ENCODE data around the gene ZBTB3.
"Not testable (repeated sequence)": the region's sequence is repeated elsewhere in the genome, so short reads cannot be mapped to it uniquely, and the experiment has no call there.

Gene ZBTB3

DNA sequence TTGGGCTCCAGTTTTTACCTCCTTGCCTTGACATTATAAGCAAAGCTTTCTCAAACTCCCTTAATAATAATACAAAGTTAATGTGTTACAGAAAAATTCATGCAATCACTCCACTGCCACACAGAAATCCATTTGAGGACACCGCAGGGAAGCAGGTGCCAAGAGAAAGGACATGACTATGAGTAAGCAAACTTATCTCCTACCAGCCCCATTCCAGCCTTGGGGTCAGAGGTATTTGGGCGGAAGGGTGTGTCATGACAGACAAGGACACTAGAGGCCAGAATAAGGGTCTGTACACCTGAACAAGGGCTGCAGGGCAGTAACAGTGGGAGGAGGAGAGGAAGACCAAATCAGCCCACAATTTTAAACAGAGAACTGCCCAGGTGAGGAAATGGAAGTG is 40.6 kb downstream of the ZBTB3 start:
- DNase-seq, result no peak

DNA sequence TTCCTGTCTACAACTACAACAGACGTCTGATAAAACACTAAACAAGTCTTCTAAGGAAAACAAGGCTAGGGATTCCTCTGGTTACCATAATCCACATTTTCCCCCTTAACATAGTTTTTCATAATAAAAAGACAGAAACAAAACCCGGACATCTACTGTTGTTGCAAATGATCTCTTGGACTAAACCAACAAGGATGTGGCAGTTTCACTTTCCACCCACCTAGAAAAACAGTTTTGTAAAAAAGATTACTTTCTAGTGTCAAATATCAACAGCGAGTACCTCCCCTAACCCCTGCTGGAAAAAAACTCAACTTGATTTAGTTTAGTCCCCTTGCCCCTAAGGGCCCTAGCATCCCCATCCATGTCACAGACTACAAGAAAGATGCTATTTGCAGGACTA is 41.1 kb downstream of the ZBTB3 start:
- peak in 1 of 2 experiments; percentile 21 for DNase-seq

DNA sequence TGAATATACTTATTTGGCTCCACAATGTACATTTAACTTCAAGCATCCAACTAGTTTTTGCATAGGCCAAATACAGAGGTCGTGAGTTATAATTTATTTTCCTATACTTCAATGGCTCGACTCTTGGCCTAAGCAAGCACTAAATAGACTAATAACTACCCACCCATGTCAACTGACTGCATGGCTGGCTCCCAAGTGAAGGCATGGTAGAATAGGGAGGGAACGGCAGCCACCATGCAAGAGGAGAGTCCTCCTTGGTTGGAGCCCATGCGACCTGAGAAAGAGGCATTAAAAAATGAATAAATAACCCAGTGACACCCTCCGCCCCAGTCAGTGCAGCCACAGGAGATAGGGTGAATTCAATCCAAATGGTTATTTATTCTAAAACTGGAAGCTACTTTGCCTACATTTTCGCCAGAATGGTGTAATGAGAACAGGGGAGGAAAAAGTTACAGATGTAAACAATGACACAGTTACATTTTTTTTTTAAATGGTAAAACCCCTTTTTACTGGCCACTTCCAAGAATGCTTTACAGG is 41.6 kb downstream of the ZBTB3 start:
- no peak for DNase-seq

DNA sequence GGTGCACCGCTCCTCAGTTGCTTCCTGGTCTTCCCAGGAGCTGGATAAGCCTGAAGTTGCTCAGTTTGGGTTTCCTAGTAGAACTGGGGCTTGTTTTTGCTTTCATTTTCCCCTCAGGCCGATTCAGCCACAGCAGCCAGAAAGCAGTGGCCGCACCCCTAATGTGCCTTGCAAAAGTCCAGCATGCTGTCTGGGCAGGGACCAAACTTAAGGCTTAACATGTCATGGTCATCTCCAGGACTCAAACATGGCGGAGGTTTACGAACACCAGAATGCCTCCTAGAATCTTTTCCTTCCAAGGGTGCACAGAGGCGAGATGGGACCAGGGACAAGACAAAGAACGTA is 44.0 kb downstream of the ZBTB3 start:
- no peak for DNase-seq

DNA sequence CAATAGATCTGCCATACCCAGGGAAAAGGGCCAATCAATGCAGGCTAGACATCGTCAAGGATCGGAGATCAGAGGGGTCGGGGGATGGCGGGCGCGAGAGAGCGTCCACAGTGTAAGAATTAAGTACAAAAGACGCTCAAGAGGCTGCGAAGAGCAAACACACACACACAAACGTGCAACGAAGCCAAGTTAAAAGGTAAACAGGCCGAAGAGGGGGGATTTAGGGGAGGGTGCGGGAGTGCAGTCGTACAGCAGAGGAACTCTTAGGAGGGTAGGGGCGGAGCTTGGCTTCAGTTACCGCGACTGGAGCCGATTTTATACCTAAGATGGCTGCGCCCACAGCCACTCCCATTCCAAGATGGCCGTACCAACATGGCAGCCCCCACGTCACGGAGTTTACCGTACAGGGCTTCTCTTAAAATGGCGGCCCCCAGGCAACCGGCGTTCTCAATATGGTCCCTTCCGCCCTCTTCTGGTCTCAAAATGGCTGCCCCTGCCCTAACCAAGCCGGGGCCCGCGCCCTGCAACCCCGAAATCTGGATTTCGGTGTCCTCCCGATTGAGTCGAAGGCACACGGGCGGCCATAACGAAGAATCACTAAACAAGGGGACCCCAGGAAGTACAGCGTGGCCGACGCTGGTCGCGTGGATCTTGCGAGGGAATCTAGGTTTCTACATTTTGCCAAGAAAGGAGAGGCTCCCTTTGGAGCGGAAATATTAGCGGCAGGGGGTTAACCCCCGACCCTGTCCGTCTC is 44.5 kb downstream of the ZBTB3 start:
- DNase-seq, result peak; percentile 98 to 99

DNA sequence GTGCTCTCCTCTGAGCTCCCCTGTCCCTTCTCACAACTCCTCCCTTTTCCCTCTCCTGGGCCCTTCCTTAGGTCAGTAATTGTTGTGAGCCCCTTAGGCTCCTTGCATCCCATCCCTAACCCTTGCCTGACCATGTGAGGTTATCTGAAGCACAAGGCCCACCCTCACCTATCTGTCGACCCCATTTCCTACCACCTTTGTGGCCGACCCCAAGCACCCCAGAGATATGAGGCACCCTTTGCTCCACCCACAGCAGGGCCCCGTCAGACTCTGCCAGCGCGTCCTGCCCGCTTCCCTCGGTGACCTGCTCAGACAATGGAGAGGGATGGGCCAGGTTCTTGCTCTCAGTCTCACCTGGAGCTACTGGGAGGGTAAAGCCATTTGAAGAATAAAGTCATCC is 45.2 kb downstream of the ZBTB3 start:
- DNase-seq, result peak; percentile 25 to 48

DNA sequence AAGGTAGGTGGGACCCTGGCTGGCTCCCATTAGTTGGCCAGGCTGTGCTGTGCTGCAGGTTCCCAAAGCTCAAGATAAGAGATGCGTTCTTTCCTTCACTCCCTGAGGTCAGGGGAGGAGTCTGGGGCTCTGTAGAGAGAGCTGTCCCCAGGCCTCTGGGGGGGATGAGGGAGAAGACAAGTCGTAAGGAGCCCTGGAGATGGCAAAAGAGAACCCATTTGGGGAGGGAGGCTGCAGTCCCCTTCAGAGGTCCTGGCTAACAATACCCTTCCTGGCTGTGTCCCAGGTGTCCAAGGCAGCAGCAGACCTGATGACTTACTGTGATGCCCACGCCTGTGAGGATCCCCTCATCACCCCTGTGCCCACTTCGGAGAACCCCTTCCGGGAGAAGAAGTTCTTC is 45.6 kb downstream of the ZBTB3 start:
- no peak for DNase-seq

DNA sequence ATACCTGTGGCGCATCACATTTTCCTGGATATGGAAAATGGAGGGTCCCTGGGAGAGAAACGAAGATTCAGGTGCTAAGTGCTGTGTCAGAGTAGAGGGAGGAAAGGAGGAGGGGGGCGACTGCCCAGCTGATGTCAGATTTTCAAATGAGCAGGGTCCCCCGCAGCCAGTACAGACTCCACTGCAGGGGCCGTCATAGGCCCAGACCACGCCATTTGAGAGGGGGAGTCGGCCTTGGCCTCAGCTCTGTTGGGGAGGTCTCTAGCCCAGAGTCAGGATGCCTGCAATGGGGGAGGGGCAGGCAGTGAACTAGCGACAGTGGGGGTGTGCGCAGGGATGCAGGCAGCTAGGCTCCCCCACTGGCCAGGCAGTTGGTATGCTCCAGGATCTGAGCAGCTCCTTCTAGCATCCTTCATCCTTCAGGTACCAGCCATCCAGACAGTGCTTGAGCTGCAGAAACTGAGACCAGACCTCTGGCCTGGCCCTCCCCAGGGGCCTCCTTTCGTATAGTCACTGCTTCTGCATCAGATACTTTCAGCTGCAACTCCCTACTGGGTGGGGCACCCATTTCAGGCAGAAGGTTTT is 46.6 kb downstream of the ZBTB3 start, which contains the start of the genes BSCL2 and GNG3:
Gene BSCL2 (minus strand): TSS at position 148 of the 585 bp plus-strand sequence. CDS start 229 bp downstream, outside the sequence.
Gene GNG3 (plus strand): TSS at position 400 of the 585 bp plus-strand sequence. CDS start 620 bp downstream, outside the sequence.
- DNase-seq, result no peak

DNA sequence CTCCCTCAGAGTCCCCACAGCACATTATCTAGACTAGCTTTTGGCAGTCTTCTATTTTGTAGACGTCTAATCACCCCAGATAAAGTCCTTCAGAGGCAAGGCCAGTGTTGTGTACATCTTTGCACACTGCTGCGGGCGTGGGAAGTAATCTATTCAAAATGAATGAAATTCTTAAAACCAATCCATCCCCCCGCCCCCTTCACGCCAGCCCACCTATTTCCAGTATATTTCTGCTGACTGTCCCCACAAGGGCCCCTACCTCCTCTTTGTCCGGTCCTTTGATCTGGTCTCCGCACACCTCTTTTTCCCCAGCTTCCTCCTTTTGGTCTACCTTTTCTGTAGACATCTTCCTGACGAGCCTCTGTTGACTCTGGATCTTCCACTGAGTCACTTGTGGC is 47.1 kb downstream of the ZBTB3 start:
- DNase-seq, result no peak

DNA sequence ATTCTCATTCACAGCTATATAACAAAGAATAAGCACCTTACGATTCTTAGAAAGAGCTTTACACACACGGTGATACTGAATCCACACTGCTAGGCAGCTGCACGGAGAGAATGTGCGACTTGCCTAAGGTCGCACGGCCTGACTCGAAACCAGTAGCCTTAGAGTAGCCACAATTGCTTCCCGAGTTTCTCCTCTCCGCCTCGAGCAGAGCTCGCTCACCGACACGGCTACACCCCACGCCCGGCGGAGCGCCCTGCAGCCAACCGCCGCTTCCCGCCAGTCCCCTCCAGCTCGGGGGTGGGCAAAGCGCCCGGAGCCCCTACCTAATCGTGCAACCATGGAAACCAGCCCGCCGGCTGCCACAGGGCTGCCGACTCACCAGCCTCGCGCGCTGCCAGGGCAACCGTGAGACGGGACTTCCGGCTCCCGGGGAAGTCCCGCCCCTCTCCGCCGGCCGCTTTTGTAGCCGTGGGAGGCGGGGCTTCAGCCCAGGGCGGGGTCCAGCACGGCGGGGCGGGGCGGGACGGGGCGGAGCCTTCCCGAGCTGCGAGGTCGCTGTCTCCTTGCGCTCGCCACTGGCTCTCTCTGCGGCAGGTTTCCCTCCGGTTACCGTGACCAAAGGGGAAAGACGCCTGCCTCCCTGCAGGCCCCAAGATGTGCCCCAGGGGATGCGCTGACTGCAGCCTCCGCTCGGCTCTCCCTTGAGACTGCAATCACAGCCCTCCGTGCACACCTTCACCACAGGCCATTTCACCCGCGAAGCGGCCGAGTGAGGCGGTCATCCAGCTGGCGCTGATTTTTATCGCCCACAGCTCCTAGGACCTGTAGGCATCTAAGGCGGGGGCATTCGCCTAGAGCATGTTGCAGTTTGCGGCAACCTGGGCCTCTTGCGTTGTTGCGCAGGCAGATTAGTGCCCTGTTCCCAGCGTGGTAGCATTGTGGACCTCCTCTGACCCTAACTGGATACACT is 47.8 kb downstream of the ZBTB3 start:
- peak; percentile 97 for DNase-seq

DNA sequence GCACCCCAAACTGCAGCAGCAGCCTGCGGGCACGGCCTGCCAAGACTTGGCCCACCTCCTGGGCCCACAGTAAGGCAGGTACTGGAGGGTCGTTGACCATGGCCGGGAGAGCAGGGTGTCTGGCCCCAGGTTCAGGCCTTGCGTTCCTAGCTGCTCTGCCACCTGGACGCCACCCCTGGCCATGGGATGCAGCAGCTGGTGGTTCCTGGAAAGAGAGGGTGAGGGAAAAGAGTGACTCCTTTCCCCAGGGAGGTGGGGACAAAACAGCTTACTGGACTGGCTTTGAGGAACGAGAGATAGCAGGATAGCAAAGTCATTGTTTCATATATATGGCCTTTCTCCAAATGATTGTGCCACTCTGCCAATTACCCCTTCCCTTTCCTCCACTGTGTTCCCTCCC is 48.5 kb downstream of the ZBTB3 start:
- peak in 1 of 2 experiments; percentile 48 for DNase-seq

DNA sequence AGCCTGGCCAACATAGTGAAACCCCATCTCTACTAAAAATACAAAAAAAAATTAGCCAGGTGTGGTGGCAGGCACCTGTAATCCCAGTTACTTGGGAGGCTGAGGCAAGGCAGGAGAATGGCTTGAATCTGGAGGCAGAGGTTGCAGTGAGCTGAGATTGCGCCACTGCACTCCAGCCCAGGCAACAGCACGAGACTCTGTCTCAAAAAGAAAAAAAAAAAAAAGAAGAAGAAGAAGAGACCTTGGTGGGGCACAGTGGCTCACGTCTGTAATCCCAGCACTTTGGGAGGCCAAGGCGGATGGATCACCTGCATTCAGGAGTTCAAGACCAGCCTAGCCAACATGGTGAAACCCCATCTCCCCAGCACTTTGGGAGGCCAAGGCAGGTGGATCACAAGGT is 50.0 kb downstream of the ZBTB3 start:
- not testable (repeated sequence) for DNase-seq

DNA sequence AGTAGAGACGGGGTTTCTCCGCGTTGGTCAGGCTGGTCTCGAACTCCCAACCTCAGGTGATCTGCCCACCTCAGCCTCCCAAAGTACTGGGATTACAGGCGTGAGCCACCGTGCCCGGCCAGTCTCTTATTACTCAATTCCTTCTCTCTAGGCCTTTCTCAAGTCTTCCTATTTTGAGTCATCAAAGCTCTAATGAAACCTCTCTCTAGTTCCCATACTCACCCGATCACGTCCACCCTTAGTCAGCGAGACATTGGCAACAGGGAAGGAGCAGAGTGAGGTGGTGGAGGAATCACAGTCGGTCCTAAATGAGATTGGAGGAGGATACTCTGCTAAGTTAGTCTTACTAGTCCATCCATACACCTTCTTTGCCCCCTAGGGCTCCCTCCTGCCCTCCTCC is 51.7 kb downstream of the ZBTB3 start:
- DNase-seq, result no peak

All from NCI-H2081 (cell line).